HG03575 (cell line): ENCODE data around the gene SS18.
"Not testable (repeated sequence)": the region's sequence is repeated elsewhere in the genome, so short reads cannot be mapped to it uniquely, and the experiment has no call there.

ENCODE experiments used
- ATAC-seq: cut with Tn5 transposase; IDR thresholded peaks from one replicate; pipeline ENCODE4 v1.9.1; 2021; ENCODE audit not compliant: unreplicated experiment, insufficient number of reproducible peaks, low FRiP score; ENCODE audit errors: extremely low read depth

The SS18 gene, protein sequence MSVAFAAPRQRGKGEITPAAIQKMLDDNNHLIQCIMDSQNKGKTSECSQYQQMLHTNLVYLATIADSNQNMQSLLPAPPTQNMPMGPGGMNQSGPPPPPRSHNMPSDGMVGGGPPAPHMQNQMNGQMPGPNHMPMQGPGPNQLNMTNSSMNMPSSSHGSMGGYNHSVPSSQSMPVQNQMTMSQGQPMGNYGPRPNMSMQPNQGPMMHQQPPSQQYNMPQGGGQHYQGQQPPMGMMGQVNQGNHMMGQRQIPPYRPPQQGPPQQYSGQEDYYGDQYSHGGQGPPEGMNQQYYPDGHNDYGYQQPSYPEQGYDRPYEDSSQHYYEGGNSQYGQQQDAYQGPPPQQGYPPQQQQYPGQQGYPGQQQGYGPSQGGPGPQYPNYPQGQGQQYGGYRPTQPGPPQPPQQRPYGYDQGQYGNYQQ

DNA sequence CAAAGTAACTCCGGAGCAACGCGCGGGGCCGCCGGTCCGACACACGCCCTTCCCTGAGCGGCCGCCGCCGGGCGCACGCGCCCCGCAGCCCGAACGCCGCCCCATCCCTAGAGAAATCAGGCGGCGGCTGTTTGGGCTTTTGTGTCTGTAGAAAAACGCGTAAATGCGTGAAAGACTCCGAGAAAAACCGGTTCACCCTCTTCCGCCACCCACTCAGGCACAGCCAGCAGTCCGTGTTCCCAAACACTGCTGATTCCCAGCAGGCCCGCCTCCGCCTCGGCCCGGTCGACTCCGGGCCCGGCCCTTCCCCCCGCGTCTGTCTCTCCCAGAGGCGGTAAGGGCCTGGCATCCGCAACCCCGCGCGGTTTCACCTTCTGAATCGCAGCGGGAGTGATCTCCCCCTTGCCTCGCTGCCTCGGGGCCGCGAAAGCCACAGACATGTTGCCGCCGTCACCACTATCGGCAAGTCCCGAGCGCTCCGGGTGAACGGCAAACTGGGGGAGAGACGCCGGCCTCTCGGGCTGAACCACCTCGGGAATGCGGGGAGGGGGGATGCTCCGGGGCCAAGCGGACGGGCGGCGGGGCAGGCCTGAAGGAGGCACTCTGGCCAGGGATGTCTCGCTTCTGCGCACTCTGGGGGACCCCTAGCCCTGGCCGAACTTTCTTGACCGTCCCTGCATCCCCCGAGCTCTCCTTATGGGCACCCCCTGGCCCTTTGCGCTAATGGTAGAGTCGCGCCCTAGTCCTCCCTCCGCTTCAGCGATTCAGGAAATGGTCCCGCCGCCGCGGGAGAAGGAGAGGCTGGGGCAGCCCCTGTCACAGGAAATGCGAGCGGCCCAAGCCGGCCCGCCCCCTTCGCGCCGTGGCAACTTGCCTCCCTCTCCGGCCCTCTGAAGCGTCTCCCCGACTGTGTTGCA, at the start of gene SS18:
TSS of gene SS18 (minus strand) at position 484 of the 917 bp plus-strand sequence. CDS start at position 440, 44 bp downstream.
- ATAC-seq: peak; percentile 37

DNA sequence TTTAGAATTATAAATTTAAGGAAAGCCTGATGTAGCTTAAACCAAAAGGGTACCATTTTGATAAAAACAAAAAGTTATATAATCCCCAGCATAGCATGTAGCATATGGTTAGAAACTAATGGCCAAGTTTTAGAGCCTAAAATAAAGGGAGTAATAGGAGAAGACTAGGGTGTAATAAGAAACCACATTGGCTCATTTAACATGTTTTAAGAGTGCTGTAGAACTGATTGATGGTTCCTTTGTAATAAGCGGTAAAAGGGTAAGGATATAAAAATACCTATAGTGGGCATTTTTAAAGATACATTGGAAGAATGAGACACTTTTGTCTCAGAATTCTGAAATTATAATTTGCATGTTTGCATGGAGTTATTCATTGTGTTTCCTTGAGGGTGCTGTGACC, 45.1 kb upstream of the SS18 start:
- ATAC-seq: no peak

DNA sequence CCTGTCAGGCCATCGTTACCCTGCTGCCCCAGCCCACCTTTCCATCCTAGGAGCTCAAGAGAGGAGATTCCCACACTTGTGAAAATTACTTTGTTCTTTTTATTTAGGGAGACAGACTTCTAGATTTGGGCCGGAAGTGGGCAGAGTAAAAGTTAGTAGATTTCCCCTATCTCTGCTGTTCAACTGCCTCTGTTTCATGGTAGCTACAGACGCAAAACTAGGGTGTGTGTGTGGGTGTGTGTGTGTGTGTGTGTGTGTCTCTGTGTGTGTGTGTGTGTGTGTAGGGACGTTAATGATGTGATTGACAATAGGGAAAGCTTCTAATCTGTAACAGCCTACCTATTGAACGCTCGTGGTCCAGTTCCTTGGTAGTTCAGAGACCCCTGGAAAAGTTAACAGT, 43.7 kb upstream of the SS18 start:
- no peak for ATAC-seq

DNA sequence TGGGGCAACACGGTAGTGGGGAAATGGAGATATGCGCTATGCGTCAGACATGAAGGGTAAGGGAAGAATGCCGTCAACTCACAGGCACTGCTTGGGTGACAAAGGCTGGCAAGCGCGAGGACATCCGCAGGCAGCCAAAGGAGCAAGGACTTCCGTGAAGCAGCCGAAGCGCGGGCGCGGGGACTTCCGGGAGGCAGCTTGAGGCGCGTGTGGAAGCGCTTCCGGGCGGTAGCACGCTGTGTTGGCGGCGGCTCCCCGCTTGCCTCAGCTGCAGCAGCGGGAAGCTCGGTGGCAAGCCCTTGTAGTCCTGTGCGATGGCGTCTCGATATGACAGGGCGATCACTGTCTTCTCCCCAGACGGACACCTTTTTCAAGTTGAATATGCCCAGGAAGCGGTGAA, 43.2 kb upstream of the SS18 start, which contains the start of gene PSMA8:
TSS of gene PSMA8 (plus strand) at position 218 of the 400 bp plus-strand sequence. CDS start at position 315, 97 bp downstream.
- no peak for ATAC-seq

DNA sequence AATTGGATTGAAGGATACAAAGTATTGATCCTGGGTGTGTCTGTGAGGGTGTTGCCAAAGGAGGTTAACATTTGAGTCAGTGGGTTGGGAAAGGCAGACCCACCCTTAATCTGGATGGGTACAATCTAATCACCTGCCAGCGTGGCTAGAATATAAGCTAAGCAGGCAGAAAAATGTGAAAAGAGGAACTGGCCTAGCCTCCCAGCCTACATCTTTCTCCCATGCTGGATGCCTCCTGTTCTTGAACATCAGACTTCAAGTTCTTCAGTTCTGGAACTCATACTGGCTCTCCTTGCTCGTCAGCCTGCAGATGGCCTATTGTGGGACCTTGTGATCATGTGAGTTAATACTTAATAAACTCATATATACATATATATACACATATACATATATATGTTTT, 37.8 kb upstream of the SS18 start:
- ATAC-seq: not testable (repeated sequence)

DNA sequence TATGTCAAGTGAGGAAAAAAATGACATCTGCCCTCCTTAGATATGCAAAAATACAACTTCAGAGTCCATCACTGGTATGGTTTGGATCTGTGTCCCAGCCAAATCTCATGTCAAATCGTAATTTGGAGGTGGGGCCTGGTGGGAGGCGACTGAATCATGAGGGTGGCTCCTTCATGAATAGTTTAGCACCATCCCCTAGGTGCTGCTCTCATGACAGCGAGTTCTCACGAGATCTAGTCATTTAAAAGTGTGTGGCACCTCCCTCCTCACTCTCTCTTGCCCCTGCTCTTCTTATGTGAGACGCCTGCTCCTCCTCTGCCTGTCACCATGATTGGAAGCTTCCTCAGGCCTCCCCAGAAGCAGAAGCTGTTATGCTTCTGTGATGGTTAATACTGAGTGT, 37.4 kb upstream of the SS18 start:
- no peak for ATAC-seq

DNA sequence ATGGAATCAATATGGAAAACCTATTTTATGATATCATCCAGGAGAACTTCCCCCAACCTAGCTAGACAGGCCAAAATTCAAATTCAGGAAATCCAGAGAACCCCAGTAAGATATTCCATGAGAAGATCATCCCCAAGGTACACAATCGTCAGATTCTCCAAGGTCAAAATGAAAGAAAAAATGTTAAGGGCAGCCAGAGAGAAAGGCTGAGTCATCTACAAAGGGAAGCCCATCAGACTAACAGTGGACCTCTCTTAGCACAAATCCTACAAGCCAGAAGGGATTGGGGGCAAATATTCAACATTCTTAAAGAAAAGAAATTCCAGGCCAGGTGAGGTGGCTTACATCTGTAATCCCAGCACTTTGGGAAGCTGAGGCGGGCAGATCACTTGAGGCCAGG, 31.6 kb upstream of the SS18 start:
- ATAC-seq: not testable (repeated sequence)

DNA sequence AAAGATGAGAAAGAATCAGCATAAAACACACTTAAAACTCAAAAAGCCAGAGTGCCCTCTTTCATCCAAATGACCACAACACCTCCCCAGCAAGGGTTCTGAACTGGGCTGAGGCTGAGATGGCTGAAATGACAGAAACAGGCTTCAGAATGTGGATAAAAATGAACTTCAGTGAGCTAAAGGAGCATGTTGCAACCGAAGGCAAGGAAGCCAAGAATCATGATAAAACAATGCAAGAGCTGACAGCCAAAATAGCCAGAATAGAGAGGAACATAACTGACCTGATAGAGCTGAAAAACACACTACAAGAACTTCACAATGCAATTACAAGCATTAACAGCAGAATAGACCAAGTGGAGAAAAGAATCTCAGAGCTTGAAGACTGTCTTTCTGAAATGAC, 31.1 kb upstream of the SS18 start:
- no peak for ATAC-seq

DNA sequence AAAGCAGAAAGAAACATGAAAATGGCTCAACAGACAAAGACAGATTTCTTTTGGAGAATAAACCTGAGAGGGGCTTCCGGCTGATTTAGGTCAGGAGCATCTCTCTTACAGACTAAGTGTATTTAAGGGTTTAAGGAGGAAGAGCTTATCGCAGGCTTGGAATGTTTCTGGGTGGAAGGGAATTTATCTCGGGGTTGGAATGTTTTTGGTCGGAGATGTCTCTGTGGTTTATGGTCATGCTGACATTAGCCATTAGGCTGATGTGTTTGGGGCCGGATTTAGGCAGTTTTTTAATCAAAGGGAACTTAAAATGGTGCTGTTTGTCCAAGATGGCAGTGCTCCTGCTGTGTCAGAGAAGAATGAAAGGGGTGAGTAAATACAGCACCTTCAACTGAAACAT, 28.8 kb upstream of the SS18 start:
- ATAC-seq: no peak

DNA sequence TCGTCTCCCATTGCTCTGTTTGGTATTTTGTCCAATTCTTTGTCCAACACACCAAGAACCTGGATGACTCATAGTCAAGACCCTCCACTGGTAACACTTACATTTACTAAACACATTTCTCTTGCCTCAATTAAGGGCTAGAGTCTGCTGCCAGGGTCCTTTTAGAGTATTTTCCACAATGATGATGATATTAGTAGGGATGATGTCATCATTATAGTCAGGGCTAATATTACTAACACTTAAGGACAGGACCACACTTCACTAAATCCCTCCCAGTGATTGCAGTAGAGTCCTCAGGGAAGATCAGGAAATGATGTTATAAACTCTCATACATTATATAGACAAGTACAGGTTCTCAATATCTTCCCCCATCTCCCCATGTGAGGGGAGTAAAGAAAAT, 13.6 kb upstream of the SS18 start:
- ATAC-seq: no peak

DNA sequence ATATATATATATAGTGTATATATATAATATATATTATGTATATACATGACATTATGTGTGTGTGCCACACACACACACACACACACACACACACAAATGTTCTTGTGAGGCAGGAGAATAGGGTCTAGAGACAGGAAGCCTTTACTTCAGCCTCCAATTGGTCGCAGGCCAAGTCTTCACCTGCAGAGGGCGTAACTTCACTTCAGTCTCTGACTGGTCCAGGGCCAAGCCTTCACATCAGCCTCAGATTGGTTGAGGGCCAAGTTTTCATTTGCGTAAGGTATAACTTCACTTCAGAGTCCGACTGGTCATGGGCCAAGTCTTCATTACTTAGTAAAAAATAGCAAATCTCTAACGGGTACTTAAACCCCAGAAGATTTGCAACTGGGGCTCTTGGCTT, 13.2 kb upstream of the SS18 start:
- ATAC-seq: no peak

DNA sequence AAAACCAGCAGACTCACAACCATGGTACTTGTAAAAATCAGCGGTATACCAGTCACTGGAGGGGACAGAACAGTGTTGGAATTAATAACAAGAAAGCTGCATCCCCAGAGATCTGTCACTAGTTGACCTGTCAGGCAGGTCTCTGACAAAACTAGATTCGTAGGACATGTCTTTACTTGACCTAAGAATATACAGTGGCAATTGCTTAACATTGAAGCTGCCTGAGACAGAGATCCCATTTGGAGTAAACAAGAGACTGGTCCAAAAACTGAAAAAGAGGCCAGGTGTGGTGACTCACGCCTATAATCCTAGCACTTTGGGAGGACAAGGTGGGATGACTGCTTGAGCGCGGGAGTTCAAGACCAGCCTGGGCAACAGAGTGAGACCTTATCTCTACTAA, 7.2 kb upstream of the SS18 start:
- ATAC-seq: no peak

DNA sequence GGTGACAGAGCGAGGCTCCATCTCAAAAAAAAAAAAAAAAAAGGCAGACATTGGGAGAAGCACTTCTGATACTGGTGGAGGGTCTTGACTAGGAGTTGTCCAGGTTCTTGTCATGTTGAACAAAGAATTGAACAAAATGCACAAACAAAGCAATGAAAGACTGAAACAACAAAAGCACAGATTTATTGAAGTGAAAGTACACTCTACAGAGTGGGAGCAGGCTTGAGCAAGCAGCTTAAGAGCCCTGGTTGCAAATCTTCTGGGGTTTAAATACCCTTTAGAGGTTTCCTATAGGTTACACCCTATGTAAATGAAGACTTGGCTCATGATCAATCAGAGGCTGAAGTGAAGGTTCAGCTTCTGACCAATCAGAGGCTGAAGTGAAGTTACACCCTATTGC, 6.4 kb upstream of the SS18 start:
- no peak for ATAC-seq

DNA sequence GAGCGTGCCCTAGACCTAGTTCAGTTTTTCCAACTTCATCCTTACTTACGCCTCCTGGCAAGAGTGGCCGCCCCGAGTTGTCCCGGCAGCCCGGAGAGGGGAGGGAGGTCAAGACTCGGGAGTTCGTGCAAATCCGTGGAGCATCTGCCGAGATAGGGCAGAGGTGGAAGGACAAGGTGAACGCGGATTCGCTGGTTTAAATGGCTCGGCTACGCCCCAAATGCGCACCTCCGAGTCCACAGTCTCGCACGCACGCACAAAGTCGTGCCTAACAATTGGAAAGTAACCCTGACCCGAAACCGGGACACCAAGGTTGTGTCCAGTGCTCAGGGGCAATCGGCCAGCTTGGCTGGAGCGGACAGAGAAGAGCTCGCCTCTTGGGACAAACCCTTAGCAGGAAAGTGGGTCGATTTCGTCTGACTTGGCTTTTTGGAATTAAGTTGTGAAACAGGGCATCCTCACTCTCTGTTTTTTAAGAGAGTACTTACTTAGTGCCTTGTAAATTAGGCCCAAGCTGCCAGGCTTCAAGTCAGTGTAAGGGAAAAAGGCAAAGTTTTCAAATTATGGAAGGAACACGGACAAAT, 726 bp upstream of the SS18 start:
- ATAC-seq: peak; percentile 21

DNA sequence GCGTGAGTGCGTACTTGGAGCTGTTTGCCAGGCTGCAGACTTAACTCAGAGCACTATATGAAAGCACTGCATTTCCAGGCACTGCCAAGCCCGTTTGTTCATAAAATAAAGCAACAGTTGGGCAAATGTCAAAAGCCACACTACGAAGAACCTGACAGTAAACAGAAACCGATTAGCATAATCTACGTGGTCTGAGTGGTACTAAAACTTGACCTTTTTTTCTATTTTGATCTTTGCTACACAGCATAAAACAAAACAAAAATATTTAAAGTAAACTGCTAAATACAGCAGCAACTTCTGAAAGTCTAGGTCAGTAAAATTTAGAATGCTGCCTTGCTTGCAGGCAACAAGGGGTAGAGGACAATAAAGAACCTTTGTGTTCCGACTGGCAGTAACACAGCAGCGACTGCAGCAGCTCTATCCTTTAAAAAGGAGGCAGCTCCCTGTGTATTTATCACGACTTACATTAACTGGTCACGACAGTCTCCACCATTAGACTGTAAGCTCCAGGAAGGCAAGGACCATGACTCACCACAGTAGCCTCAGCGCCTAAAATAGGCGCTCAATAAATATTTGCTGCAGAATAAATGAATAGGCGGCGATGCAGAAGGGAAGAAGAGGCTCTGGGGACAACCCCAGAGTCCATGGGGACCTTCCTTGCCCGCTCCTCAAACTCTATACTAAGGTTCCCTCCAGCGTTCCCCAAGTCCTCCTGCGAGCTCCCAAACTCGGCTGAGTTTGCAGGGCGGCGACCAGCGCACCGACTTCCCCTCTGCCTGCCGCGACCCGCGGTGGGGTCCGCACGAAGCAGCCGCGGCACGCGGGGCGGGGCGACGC, 902 bp downstream of the SS18 start:
- peak; percentile 6 for ATAC-seq

DNA sequence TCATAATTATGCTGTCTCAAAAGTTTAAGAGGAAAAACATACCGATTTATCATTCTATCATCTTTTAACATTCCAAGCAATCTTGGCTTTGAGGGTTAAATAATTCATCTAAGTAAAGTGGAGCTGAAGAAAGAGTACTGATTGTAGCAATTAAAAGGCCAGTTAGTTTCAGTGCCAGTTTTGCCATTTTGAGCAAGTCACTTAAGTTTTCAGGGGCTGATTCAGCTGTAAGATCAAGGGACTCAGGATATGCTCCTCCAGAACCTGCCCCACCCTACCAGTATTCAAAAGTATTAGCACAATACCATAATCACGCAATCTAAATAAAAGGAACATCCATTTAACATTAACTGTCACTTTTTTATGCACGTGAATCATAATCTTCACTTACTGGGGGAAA, 1.9 kb downstream of the SS18 start:
- no peak for ATAC-seq

DNA sequence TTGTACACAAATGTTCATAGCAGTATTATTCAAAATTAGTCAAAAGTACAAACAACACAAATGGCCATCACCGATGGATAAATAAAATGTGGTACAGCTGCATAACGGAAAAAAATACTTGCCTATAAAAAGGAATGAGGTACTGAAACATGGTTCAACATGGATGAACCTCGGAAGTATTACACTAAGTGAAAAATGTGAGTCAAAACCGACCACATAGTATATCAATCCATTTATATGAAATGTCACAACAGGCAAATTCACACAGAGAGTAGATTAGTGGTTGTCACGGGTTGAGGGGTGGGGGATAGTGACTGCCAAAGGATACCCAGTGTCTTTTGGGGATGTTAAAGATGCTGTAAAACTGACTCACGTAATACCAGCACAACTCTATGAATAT, 3.5 kb downstream of the SS18 start:
- no peak for ATAC-seq

DNA sequence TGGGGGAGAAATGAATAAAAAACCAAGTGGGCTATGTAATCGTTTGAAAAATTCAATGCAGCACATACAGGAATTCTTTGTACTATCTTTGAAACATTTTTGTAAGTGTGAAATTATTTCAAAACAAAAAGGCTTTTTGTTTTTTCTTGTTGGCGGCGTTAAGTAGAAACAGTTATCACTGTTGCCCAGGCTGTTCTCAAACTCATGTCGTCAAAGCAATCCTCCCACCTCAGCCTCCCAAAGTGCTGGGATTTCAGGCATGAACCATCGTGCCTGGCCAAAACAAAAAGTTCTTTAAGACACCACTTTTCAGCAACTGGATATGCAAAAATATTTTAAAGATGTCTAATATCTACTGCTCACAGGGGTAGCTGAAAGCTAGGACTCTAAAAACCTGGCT, 5.4 kb downstream of the SS18 start:
- ATAC-seq: no peak

DNA sequence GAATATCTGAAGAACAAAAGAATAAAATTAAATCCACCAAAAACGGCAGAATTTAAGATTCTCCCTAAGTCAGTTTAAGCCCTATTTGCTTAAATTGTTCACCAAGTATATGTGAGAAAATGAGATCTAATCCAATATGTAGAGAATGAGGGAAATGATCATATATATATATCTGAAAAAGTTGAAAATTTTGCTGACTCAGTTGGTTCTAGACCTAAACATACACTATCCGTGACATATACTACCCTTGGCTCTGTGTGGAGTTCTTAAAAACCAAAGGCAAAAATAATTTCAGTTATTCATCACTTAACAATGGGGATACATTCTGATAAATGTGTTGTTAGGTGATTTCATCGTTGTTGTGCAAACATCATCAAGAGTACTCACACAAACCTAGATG, 7.3 kb downstream of the SS18 start:
- ATAC-seq: no peak
